NCI-H2227 treated with DMSO at 0.1 percent for 48 hours (cell line): ENCODE measurements around the gene FRK.

Source experiments
- DNase-seq: peaks from one replicate; lab custom pipeline; 2025; lab: John Stamatoyannopoulos, UW

Gene FRK

GRCh38 chr6:116033687-116034303 lies 26.9 kb downstream of the FRK start:
- no peak for DNase-seq

- no peak for DNase-seq
Observed at GRCh38 chr6:116030770-116031169, 29.9 kb downstream of the FRK start.

- no peak for DNase-seq
Observed at GRCh38 chr6:116029535-116029934, 31.2 kb downstream of the FRK start.

GRCh38 chr6:116028233-116028632 lies 32.5 kb downstream of the FRK start:
- DNase-seq, result no peak

GRCh38 chr6:116027801-116028200 lies 32.9 kb downstream of the FRK start:
- DNase-seq, result no peak

- DNase-seq, result no peak
Observed at GRCh38 chr6:116025405-116025804, 35.3 kb downstream of the FRK start.

- DNase-seq, result no peak
Observed at GRCh38 chr6:116022841-116023445, 37.7 kb downstream of the FRK start.

GRCh38 chr6:116020738-116021137 lies 40.0 kb downstream of the FRK start:
- DNase-seq, result no peak

- DNase-seq, result no peak
Observed at GRCh38 chr6:116019428-116019827, 41.3 kb downstream of the FRK start.

GRCh38 chr6:116018976-116019375 lies 41.7 kb downstream of the FRK start:
- DNase-seq, result no peak

- no peak for DNase-seq
Observed at GRCh38 chr6:116017546-116018295, 43.0 kb downstream of the FRK start.

- DNase-seq, result no peak
Observed at GRCh38 chr6:116016846-116017545, 43.7 kb downstream of the FRK start.

GRCh38 chr6:116015983-116016382 lies 44.7 kb downstream of the FRK start:
- DNase-seq, result no peak

- DNase-seq, result no peak
Observed at GRCh38 chr6:116015561-116015960, 45.1 kb downstream of the FRK start.

- no peak for DNase-seq
Observed at GRCh38 chr6:116012951-116013350, 47.7 kb downstream of the FRK start.

- no peak for DNase-seq
Observed at GRCh38 chr6:116012471-116012949, 48.2 kb downstream of the FRK start.

GRCh38 chr6:116011520-116011919 lies 49.2 kb downstream of the FRK start:
- DNase-seq, result no peak

GRCh38 chr6:116010790-116011401 lies 49.8 kb downstream of the FRK start:
- no peak for DNase-seq

GRCh38 chr6:116010386-116010785 lies 50.3 kb downstream of the FRK start:
- DNase-seq, result no peak

- DNase-seq, result no peak
Observed at GRCh38 chr6:116008470-116009243, 52.0 kb downstream of the FRK start.
